ENCODE measurements around the gene CBX1. TPM values are rescaled to one million over a fixed set of nuclear protein-coding genes. Genes with fewer than 3 reads are reported as not detected.
A peak's percentile ranks its signal among the peaks of the same experiment; 100 is the strongest.

The CBX1 gene
- total and polyA plus RNA-seq, 2 of the 13 experiments (the other 11 are each of a cell fraction or from before 2014, with no cell fraction given) = 17.8 to 108 TPM

GRCh38 chr17:48051706-48052486, 49.4 kb downstream of the CBX1 start (continued):
- TF ChIP-seq, protein P1, sequence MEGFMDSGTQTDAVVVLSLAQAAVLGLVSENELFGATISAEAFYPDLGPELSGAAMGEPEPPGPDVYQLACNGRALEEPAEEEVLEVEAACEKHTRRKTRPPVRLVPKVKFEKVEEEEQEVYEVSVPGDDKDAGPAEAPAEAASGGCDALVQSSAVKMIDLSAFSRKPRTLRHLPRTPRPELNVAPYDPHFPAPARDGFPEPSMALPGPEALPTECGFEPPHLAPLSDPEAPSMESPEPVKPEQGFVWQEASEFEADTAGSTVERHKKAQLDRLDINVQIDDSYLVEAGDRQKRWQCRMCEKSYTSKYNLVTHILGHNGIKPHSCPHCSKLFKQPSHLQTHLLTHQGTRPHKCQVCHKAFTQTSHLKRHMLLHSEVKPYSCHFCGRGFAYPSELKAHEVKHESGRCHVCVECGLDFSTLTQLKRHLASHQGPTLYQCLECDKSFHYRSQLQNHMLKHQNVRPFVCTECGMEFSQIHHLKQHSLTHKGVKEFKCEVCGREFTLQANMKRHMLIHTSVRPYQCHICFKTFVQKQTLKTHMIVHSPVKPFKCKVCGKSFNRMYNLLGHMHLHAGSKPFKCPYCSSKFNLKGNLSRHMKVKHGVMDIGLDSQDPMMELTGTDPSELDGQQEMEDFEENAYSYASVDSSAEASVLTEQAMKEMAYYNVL (CRISPR knock-in tag; IDR thresholded peaks at IDR 0.05; ENCODE audit: borderline replicate concordance) = no peak
- no peak for TF ChIP-seq TCF12 (IDR thresholded peaks at IDR 0.05)
- TF ChIP-seq TCF12 (CRISPR knock-in tag; IDR thresholded peaks at IDR 0.05) = no peak
- TF ChIP-seq MED1 (CRISPR knock-in tag; IDR thresholded peaks at IDR 0.05) = peak; percentile 45; the same call in 1 of the 2 replicates
- peak; percentile 76 for TF ChIP-seq FOXO1 (CRISPR knock-in tag; IDR thresholded peaks at IDR 0.05)
- no peak for TF ChIP-seq ARNTL (CRISPR knock-in tag; IDR thresholded peaks at IDR 0.05)
- 0 out of 2 replicates have a peak, but pooled peaks have one; percentile 11 for TF ChIP-seq ISL2 (CRISPR knock-in tag; IDR thresholded peaks at IDR 0.05)
- TF ChIP-seq ZBTB4 (CRISPR knock-in tag; IDR thresholded peaks at IDR 0.05; ENCODE audit: borderline replicate concordance) = no peak
- TF ChIP-seq SNAPC2 (CRISPR knock-in tag; IDR thresholded peaks at IDR 0.05) = peak; percentile 64; the same call in 1 of the 2 replicates
- TF ChIP-seq SMC3 (IDR thresholded peaks at IDR 0.05; ENCODE audit: low read length) = 0 out of 2 replicates have a peak, but pooled peaks have one; percentile 8
- TF ChIP-seq, protein P2, sequence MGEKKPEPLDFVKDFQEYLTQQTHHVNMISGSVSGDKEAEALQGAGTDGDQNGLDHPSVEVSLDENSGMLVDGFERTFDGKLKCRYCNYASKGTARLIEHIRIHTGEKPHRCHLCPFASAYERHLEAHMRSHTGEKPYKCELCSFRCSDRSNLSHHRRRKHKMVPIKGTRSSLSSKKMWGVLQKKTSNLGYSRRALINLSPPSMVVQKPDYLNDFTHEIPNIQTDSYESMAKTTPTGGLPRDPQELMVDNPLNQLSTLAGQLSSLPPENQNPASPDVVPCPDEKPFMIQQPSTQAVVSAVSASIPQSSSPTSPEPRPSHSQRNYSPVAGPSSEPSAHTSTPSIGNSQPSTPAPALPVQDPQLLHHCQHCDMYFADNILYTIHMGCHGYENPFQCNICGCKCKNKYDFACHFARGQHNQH (CRISPR knock-in tag; IDR thresholded peaks at IDR 0.05) = no peak
- no peak for TF ChIP-seq ZNF367 (CRISPR knock-in tag; IDR thresholded peaks at IDR 0.05; ENCODE audit: borderline replicate concordance)
- TF ChIP-seq ZNF550 (CRISPR knock-in tag; IDR thresholded peaks at IDR 0.05; ENCODE audit: borderline replicate concordance) = no peak
- no peak for TF ChIP-seq RFX5 (IDR thresholded peaks at IDR 0.05; ENCODE audit: low read depth, low read length)
- TF ChIP-seq ZNF703 (CRISPR knock-in tag; IDR thresholded peaks at IDR 0.05; ENCODE audit: borderline replicate concordance) = no peak
- no peak for TF ChIP-seq ZNF547 (CRISPR knock-in tag; IDR thresholded peaks at IDR 0.05)
- TF ChIP-seq MAX (IDR thresholded peaks at IDR 0.05) = peak; percentile 79
- TF ChIP-seq ZBTB8A (CRISPR knock-in tag; IDR thresholded peaks at IDR 0.05; ENCODE audit: borderline replicate concordance, low read depth) = no peak
